IgD-negative memory B cell (primary cell): Measurements from ENCODE around the gene ARHGAP19. TPM values are rescaled to one million over a fixed set of nuclear protein-coding genes. Genes with fewer than 3 reads are reported as not detected.
A peak's percentile ranks its signal among the peaks of the same experiment; 100 is the strongest.
"Not testable (repeated sequence)": the region's sequence is repeated elsewhere in the genome, so short reads cannot be mapped to it uniquely, and the experiment has no call there.

ENCODE experiments used
- H3K27ac Mint-ChIP-seq, 3 donors: one replicate each; pipeline ENCODE4 v1.8.0; 2020 to 2022; ENCODE audit warnings: mild to moderate bottlenecking in 3 of 3, mixed read lengths in 3 of 3, moderate library complexity in 1 of 3
- H3K27me3 Mint-ChIP-seq: one replicate; pipeline ENCODE4 v1.8.0; 2021; ENCODE audit warnings: mixed read lengths
- H3K36me3 Mint-ChIP-seq: one replicate; pipeline ENCODE4 v1.8.0; 2020; ENCODE audit warnings: mild to moderate bottlenecking, mixed read lengths
- H3K4me1 Mint-ChIP-seq, 3 donors: one replicate each; pipeline ENCODE4 v1.8.0; 2020 to 2022; ENCODE audit warnings: mixed read lengths in 3 of 3, mild to moderate bottlenecking in 1 of 3
- H3K4me3 Mint-ChIP-seq, 4 donors: one replicate each; pipeline ENCODE4 v1.8.0; 2020 to 2022; ENCODE audit warnings: mild to moderate bottlenecking in 4 of 4, mixed read lengths in 4 of 4, moderate library complexity in 3 of 4
- H3K9me3 Mint-ChIP-seq, 3 donors: one replicate each; pipeline ENCODE4 v1.8.0; 2020 to 2021; ENCODE audit warnings: mixed read lengths in 3 of 3, mild to moderate bottlenecking in 1 of 3
- polyA plus RNA-seq: library from polyadenylated mRNA; unstranded; fragments of 300-500 nt; fragmentation: Illumina TruSeq; gene quantifications from one replicate; pipeline ENCODE4 v1.2.3, GENCODE V29; 2021

Gene ARHGAP19
- polyA plus RNA-seq, 1 donor from 2014 or later, result 7.3 TPM

GRCh38 chr10:97311111-97311626 lies 18.7 kb upstream of the ARHGAP19 start:
- Mint-ChIP-seq H3K27ac (no peak overlapping the region), H3K27me3 (no peaks in the 10 kb centered on the region), H3K36me3 (no peaks in the 10 kb centered on the region), H3K4me3 (peak overlapping the region in 1 of 4 donors; percentile 29), H3K9me3 (no peaks in the 10 kb centered on the region), H3K4me1 (no peaks in the 10 kb centered on the region)

- Mint-ChIP-seq H3K4me3 (peak overlapping the region in 1 of 4 donors; percentile 1), H3K36me3 (no peaks in the 10 kb centered on the region), H3K9me3 (no peaks in the 10 kb centered on the region), H3K4me1 (no peaks in the 10 kb centered on the region), H3K27me3 (no peaks in the 10 kb centered on the region), H3K27ac (peak overlapping the region in 1 of 3 donors; percentile 8)
Measured at GRCh38 chr10:97307866-97308780, 15.7 kb upstream of the ARHGAP19 start.

GRCh38 chr10:97307441-97307840 lies 15.0 kb upstream of the ARHGAP19 start:
- Mint-ChIP-seq H3K27me3 (no peaks in the 10 kb centered on the region), H3K4me3 (no peak overlapping the region), H3K4me1 (no peaks in the 10 kb centered on the region), H3K9me3 (no peaks in the 10 kb centered on the region), H3K27ac (peak overlapping the region in 1 of 3 donors; percentile 8), H3K36me3 (no peaks in the 10 kb centered on the region)

GRCh38 chr10:97302088-97302791 lies 9.8 kb upstream of the ARHGAP19 start:
- Mint-ChIP-seq H3K9me3 (no peaks in the 10 kb centered on the region), H3K36me3 (no peaks in the 10 kb centered on the region), H3K4me1 (no peaks in the 10 kb centered on the region), H3K4me3 (no peak overlapping the region), H3K27ac (no peak overlapping the region), H3K27me3 (no peaks in the 10 kb centered on the region)

GRCh38 chr10:97300980-97301379 lies 8.5 kb upstream of the ARHGAP19 start:
- Mint-ChIP-seq H3K4me3 (no peak overlapping the region), H3K4me1 (no peaks in the 10 kb centered on the region), H3K27me3 (no peaks in the 10 kb centered on the region), H3K36me3 (no peaks in the 10 kb centered on the region), H3K27ac (no peak overlapping the region), H3K9me3 (no peaks in the 10 kb centered on the region)

GRCh38 chr10:97298223-97298571 lies 5.8 kb upstream of the ARHGAP19 start:
- no peaks in the 10 kb centered on the region for H3K27me3 Mint-ChIP-seq
- H3K4me1 Mint-ChIP-seq, result peaks cover 0 to 2% (median 0%) of the 10 kb centered on the region in 3 donors
- H3K36me3 Mint-ChIP-seq, result no peaks in the 10 kb centered on the region
- H3K27ac Mint-ChIP-seq, result no peak overlapping the region
- H3K4me3 Mint-ChIP-seq, result no peak overlapping the region
- H3K9me3 Mint-ChIP-seq, result no peaks in the 10 kb centered on the region

- H3K9me3 Mint-ChIP-seq, result no peaks in the 10 kb centered on the region
- no peak overlapping the region for H3K27ac Mint-ChIP-seq
- no peaks in the 10 kb centered on the region for H3K27me3 Mint-ChIP-seq
- H3K4me1 Mint-ChIP-seq, result peaks cover 2 to 4% (median 2%) of the 10 kb centered on the region in 3 donors
- H3K36me3 Mint-ChIP-seq, result no peaks in the 10 kb centered on the region
- no peak overlapping the region for H3K4me3 Mint-ChIP-seq
Measured at GRCh38 chr10:97297556-97298222, 5.3 kb upstream of the ARHGAP19 start.

GRCh38 chr10:97292862-97293198 lies 393 bp upstream of the ARHGAP19 start:
- Mint-ChIP-seq H3K4me3 (peak overlapping the region; percentile 84 to 99 (median 93)), H3K4me1 (peaks cover 11 to 17% (median 17%) of the 10 kb centered on the region in 3 donors), H3K9me3 (no peaks in the 10 kb centered on the region), H3K27ac (peak overlapping the region; percentile 43 to 94 (median 89)), H3K27me3 (no peaks in the 10 kb centered on the region), H3K36me3 (peaks cover 2% of the 10 kb centered on the region)

GRCh38 chr10:97291357-97292096 lies 910 bp downstream of the ARHGAP19 start:
- Mint-ChIP-seq H3K27ac (peak overlapping the region in 2 of 3 donors; percentile 50 to 94), H3K9me3 (no peaks in the 10 kb centered on the region), H3K27me3 (no peaks in the 10 kb centered on the region), H3K36me3 (peaks cover 4% of the 10 kb centered on the region), H3K4me1 (peaks cover 11 to 17% (median 17%) of the 10 kb centered on the region in 3 donors), H3K4me3 (peak overlapping the region; percentile 84 to 99 (median 93))

- H3K36me3 Mint-ChIP-seq, H3K27ac Mint-ChIP-seq, H3K27me3 Mint-ChIP-seq, H3K9me3 Mint-ChIP-seq: not testable (repeated sequence)
- peak overlapping the region in 3 of 4 donors; percentile 48 to 97 (median 89) for H3K4me3 Mint-ChIP-seq
- H3K4me1 Mint-ChIP-seq, result peaks cover 11 to 20% (median 17%) of the 10 kb centered on the region in 3 donors
Measured at GRCh38 chr10:97290576-97291356, 1.7 kb downstream of the ARHGAP19 start.

- not testable (repeated sequence) for H3K36me3 Mint-ChIP-seq, H3K27ac Mint-ChIP-seq, H3K27me3 Mint-ChIP-seq, H3K9me3 Mint-ChIP-seq
- Mint-ChIP-seq H3K4me1 (peaks cover 11 to 21% (median 17%) of the 10 kb centered on the region in 3 donors), H3K4me3 (peak overlapping the region in 1 of 4 donors; percentile 73)
Measured at GRCh38 chr10:97290076-97290475, 2.4 kb downstream of the ARHGAP19 start.

- H3K27me3 Mint-ChIP-seq, result no peaks in the 10 kb centered on the region
- H3K4me3 Mint-ChIP-seq, result no peak overlapping the region
- peaks cover 3% of the 10 kb centered on the region for H3K36me3 Mint-ChIP-seq
- H3K9me3 Mint-ChIP-seq, result no peaks in the 10 kb centered on the region
- peaks cover 8 to 23% (median 13%) of the 10 kb centered on the region in 3 donors for H3K4me1 Mint-ChIP-seq
- H3K27ac Mint-ChIP-seq, result no peak overlapping the region
Measured at GRCh38 chr10:97280783-97281182, 11.7 kb downstream of the ARHGAP19 start.

GRCh38 chr10:97279121-97279815 lies 13.2 kb downstream of the ARHGAP19 start:
- Mint-ChIP-seq H3K27ac (no peak overlapping the region), H3K4me1 (peaks cover 9 to 23% (median 15%) of the 10 kb centered on the region in 3 donors), H3K9me3 (no peaks in the 10 kb centered on the region), H3K27me3 (no peaks in the 10 kb centered on the region), H3K4me3 (no peak overlapping the region), H3K36me3 (peaks cover 3% of the 10 kb centered on the region)
